Metanephros (tissue), 2 donors: ENCODE data around the gene ATP5F1B. TPM values are rescaled to one million over a fixed set of nuclear protein-coding genes. Genes with fewer than 3 reads are reported as not detected.

Experiments used
- small RNA-seq: library from RNA; depleted of rRNA; stranded (forward); fragments of <200 nt; gene quantifications from one replicate; pipeline ENCODE3, GENCODE V24; 2014; ENCODE audit warnings: low replicate concordance
- total RNA-seq: library from RNA; depleted of rRNA; stranded (reverse); fragments of >200 nt; gene quantifications from one replicate; pipeline ENCODE4 v1.2.3, GENCODE V29; 2014

The ATP5F1B gene
- total RNA-seq: 545 TPM

DNA sequence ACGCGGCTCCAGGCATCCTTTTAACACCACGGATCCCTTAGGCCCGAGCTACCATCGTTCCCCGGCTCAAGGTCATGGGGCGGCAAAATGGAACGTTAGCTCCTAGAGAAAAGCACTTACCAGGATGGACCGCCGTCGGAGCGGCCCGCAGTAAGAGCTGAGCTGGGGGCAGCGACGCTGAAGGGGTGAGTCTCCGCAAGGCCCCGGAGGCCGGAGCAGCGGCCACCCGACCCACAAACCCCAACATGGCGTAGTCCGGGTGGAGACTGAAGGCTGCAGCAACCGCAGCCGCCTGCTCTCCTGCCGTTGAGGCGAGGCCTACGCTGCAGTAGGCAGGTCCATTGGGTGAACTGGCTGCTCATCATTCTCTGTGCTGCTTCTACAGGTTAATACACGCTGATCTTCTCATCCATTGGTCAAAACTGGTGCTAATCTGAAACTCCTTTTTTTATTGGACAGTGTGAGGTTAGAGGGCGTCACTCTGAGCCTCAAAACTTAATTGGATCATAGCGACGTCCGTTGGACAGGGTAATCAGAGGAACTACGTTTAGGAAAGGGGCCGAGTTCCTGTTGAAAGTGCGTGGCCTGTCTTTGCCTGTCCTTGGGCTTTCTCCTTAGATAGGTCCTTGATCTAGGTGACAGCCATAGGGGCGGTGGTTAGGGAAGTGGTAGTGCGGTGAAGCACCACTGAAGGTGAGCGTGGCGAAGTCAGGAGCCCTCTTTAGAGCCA lies at the start of gene ATP5F1B:
Gene ATP5F1B (minus strand): TSS at position 268 of the 730 bp plus-strand sequence. CDS start 21 bp downstream, at position 247.

DNA sequence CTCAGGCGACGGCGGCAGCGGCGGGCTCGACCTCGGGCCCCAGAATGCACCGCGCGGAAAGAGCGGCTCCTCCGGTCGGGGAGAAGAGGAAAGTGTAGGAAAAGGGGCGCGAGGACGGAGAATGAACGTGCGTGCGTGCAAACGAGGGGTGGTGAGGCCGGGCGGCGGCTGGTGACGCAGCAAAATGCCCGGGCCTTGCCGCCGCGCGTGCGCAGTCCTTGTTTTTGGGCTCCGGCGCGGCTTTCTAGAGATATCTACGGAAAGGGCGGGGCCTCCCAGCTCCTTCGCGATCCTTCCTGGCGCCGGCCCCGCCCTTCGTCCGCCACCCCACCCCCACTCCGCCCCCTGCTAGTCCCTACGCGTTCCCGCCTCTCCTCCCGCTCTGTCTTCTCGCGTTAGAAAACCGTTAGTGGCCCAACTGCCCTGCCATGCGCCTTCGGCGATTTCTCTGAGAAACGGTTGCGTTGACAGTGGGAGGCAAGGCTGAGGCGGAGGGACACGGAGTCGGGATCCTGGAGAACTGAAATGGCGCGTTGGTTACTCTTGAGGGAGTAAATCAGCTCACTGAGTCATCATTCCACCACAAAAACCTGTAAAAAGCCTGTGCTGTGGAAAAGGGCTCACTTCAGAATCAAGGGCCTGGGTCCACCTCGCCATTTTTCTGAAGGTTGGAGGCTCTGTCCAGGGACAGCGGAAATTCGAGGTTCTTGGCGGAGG lies 42.5 kb upstream of the ATP5F1B start, which contains the start of gene PTGES3:
Gene PTGES3 (minus strand): TSS at position 156 of the 717 bp plus-strand sequence. CDS start 285 bp downstream, outside the sequence.

DNA sequence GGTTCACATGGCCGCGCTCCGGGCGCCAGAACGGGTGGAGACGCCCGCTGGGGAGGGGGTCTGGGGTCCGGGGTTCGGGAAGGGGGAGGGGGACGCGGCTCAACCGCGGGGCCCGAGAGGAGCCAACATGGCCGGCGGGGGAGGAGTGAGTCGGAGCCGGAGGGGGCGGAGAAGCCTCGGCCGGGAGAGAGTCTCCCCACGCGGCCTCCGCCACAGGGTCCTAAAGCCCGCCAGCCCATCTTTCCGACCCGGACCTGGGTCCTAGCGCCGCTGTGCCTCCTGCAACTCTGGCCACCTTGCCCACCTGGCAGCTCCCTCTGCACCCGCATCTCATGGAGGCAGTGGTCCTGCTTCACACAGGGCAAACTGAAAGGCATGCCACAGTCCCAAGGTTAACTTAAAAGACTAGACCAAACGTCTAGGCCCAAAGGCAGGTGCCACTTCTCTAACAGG lies 15.6 kb downstream of the ATP5F1B start, which contains the start of gene BAZ2A:
Gene BAZ2A (minus strand): TSS at position 147 of the 453 bp plus-strand sequence. CDS start 12,796 bp downstream, outside the sequence.

Small RNAs within 50 kb of the gene (small RNA-seq; reads per million reads assigned to genes)
- gene RN7SL809P: not detected
- not detected for gene RNU6-343P
- gene SNORD59A: 4,407 reads per million, percentile 100 among the genes with 10 or more reads in this experiment

Other genes with a start within 250 kb of the ATP5F1B start
- gene TIMELESS, start 196.6 kb downstream of the ATP5F1B start, total RNA-seq: 15.1 TPM
- gene MIP, start 191.3 kb downstream of the ATP5F1B start, total RNA-seq: not detected
- 2.2 TPM for gene SPRYD4, start 177.4 kb downstream of the ATP5F1B start, total RNA-seq
- gene GLS2, start 157.8 kb downstream of the ATP5F1B start, total RNA-seq: 2.2 TPM
- gene RBMS2, start 124.2 kb downstream of the ATP5F1B start, total RNA-seq: 29.1 TPM
- gene BAZ2A, start 15.7 kb downstream of the ATP5F1B start, total RNA-seq: 64.5 TPM
- gene PTGES3, start 42.3 kb upstream of the ATP5F1B start, total RNA-seq: 129 TPM
- gene NACA, start 79.3 kb upstream of the ATP5F1B start, total RNA-seq: 1,236 TPM
- gene PRIM1, start 106.3 kb upstream of the ATP5F1B start, total RNA-seq: 15.3 TPM
- 0.29 TPM for gene HSD17B6, start 117.3 kb upstream of the ATP5F1B start, total RNA-seq